OCI-M2 (cell line): ENCODE results near the gene PBX4.

ENCODE experiments used
- DNase-seq: peaks from one replicate; lab custom pipeline; 2025; ENCODE audit not compliant: unreplicated experiment; lab: John Stamatoyannopoulos, UW

Gene PBX4

DNA sequence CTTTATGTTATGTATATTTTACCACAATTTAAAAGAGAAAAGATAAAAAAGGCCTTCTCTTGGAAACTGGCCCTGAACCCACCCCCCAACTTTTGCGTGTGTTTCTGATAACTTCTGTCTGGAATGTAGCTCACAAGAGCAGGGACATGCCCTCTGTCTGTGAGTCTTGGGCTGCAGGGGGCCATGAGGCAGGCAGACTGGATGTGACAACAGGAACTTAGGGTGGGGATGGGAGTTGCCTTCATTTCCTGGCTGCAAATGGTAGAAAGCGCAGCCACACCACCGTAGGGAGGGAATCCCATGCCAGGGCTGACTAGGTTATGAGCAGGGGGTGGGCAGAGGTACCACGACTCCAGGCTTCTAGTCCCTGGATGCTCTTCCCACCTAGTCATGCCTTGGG, 58.6 kb downstream of the PBX4 start:
- no peak for DNase-seq

DNA sequence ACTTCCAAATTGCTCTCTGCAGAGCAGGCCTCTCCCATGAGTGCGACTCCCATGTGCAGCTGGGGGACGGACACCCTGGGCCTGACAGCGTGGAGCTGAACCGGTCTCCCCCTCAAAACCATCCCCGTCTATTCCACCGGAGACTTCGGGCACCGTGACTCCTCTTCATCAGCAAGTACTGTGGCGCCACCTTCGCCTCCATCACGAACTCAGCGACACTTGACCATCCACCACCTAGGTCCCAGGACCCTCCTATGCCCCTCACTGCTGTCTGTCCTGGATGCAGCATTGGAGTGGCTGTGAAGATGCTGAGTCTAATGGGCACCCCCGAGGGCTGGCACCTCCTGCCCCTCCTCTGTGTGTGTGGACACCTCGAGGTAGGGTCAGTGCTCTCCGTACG, 59.9 kb downstream of the PBX4 start:
- DNase-seq, result no peak

DNA sequence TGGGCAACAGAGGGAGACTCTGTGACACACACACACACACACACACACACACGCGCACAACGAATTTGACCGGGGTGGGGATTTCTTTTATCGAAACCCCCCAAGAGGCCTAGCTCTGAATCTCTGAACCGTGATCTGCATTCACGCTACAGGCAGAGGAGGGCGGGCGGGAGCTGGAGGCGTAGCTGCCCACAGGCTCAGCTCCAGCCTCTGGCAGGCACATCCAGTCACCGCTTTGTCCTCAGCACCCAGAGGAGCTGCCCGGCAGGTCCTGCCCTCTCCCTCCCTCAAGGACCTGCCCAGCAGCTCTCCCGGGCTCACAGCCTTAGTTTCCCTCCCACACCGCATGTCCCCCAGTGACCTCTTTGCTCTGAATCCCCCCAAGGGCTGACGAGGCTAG, 60.4 kb downstream of the PBX4 start:
- DNase-seq, result no peak

DNA sequence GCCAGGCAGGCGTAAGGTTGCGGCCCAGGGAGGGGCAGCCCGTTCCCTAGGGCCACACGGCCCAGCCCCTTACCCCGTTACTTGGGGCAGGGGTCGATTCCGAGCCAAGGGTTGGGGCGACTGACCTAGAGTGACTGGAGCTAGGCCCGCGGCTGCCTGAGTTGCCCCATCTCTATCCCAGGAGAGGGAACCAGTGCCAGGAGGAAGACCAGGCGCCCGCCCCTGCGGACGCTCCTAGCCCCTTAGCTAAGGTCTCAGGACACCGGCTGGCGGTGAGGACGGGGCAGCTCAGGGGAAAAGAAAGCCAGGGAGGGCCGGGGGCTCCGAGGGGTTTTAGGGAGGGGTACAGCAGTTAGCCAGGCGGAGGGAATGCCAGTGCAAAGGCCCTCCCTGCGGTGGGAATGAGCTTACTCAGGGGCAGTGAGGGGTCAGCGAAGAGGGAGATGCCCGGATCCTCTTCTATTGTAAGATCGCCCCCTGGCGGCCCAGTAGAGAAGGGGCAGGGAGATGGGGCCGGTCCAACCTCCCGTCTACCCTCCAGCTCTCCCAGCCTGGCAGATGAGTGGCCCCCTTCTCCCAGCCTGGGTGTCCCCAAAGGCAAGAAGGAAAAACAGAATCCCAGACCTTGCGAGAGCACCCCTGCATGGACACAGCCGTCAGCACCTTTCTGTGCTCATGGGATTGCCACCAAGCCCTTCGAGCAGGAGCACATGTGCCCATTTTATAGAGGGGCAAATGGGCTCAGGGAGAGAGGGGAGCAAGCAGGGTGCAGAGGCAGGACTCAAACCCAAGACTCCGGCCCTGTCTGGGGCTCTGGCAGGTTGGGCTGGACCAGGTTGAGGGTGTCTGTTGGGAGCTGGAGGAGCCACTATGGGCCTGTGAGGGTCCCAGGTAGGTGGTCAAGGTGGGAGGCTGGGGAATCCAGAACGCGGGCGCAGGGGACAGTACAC, 64.1 kb downstream of the PBX4 start:
- no peak for DNase-seq

DNA sequence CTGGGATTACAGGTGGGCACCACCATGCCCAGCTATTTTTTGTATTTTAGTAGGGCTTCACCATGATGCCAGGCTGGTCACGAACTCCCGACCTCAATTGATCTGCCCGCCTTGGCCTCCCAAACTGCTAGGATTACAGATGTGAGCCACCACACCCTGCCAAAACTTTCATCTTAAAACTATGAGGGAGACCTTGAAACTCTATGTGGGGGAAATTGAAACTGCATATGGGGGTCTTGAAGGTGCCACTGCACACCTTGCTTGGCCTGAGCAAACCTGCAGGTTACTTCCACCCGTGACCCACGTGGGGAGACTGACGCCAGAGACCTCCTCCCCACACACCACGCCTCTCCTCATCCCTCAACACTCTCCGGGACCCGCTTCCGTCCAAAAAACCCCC, 64.8 kb downstream of the PBX4 start:
- no peak for DNase-seq

DNA sequence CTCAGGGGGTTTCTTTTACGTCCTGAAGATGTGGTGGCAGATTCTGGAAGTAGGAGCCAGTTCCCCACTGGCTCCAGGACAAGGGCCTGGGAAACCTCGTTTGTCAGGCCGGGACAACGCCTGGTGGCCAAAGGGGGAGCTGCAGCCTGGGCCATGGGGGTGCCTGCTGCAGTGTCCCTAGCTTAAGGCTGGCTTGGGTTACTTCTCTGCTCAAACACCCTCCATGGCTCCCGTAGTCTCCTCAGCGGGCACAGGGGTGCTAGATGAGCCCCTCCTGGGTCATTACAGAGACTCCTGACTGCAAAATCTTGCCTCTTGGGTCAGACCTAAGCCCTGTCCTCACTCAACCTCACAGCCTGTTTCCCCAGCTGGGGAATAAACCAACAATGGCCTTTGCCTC, 65.7 kb downstream of the PBX4 start:
- DNase-seq, result no peak

DNA sequence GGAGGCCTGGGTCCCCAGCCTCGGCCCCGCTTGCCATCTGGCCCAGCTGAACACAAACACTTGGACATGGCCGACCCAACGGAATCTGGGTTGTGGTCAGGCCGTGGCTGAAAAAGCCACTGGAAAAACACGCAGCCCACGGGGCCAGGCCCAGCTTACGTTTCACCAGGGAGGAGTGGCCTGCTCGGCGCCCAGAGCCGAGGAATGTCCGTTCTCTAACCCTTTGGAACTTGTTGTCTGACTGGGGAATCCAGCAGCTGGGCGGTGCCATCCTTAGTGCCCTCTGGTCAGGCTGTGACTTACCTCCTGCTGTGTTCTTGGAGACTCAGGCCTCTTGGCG, 66.7 kb downstream of the PBX4 start:
- no peak for DNase-seq

DNA sequence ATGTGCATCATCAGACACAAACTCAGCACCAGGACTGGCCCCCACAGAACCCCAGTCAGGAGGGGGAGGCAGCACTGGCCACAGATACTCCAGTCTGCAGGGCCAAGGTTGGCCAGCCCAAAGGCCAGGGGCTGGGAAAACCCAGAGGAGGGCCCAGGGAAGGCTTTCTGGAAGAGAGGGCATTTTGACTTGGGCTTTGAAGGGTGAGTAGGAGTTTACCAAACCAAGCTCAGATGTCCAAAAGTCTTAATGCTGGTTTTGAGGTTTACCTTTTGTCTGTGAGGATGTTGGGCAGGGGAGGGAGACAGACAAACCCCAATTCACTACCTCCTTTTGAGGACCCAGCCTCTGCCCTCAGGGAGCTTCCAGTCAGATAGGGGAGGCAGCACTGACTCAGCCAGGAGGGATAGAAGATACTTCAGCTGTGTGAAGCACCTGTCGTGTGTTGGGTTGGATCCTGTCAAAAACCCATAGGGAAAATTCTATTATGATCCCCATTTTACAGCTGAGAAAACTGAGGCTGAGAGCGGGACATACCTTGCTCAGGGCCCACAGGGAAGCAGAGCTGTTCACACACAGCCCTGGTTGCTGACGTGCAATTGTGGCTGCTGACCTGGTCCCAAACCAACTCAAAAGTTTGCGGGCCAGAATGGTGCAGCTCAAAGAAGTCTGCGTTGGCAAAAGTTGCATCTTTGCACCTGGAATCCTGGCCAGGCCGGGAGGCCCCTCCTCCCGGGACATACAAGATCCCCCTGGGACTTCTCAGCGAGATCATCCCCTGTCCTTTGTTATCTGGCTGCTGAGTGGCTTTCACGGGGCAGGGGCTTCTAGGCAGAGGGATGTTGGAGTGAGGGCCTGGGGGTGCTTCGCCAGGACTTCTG, 67.3 kb downstream of the PBX4 start:
- DNase-seq, result no peak

DNA sequence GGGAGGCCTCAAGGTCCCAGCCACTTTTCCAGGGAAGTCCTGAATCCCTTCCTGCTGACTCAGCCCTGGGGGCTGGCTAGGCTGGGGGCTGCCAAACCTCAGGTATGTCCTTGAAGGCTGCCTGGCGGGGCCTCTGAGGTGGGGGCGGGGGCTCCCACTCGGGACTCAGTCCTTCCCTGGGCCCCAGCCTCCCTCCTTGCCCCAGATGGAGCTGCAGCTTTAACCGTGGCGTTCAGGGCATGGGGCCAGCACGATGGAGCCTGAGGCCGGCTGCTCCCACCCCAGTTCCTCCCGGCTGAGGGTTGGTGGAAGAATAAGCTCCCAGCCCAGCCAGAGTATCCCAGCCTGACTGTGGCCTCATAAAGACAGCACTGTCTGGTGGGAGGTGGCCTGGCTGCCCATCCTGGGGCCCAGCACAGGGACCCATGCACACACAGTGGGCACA, 68.0 kb downstream of the PBX4 start:
- no peak for DNase-seq

DNA sequence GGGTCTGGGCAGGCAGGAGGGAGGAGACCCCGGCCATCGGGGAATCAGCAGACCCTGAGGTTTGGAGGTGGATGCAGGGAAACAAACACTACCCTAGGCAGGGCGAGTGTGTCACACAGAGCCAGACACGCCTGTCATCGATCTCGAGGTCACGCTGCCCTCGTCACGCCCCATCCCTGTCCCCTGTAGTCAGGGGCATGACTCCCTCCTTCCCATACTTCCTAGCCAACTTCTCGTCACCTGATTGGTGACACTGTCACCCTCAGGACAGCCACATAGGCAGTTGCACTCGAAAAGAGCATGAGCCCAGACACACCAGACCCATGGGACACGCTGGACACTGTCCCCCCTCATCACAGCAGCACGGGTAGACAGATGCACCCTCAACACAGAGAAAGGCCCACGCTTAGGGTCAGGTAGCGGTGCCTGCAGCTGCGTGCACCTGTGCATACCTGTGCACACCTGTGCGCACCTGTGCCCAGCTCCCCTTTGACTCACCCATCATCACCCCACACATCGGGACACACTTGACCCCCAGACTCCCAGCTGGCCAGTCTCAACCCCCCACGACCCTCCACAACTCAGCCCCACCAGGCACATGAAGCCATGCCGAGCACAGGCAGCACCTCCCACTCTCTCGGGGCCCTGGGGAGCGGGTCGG, 68.6 kb downstream of the PBX4 start:
- no peak for DNase-seq

DNA sequence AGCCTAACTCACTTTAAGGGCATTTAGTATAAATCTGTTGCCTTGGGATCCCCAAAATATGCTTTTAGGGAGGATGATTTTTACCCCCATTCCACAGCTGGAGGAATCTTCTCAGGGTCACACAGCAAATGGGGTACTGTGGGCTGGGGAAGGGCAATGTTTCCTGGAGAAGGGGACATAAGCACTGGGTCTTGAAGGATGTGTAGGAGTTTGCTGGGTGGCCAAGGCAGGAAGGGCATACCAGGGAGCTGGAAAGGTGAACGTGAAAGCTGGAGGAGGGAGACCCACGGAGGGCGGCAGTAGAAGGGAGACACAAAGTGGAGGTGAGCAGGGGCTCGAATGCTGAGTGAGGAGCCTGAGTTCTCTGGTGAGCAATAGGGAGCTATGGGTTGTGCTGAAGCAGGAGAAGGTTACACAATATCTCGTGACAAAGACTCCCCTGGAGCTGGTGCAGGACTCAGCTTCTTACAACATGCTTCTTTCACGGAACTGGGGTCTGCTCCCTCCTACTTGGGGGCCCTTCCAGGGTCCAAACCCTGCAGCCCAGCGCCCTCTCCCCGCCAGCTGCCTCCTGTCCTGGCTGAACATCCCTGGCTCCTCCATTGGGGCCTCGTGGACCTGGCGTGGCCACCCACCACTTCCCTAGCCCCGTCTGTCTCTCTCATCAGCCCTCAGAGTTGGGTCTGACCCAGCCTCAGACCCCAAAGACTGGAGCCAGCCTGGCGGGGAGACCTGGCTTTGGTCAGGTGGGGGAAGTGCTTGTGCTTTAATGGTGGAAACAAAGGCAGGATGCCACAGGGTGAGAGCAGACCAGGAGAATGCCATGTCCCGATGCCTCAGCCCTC, 69.3 kb downstream of the PBX4 start:
- DNase-seq, result no peak

DNA sequence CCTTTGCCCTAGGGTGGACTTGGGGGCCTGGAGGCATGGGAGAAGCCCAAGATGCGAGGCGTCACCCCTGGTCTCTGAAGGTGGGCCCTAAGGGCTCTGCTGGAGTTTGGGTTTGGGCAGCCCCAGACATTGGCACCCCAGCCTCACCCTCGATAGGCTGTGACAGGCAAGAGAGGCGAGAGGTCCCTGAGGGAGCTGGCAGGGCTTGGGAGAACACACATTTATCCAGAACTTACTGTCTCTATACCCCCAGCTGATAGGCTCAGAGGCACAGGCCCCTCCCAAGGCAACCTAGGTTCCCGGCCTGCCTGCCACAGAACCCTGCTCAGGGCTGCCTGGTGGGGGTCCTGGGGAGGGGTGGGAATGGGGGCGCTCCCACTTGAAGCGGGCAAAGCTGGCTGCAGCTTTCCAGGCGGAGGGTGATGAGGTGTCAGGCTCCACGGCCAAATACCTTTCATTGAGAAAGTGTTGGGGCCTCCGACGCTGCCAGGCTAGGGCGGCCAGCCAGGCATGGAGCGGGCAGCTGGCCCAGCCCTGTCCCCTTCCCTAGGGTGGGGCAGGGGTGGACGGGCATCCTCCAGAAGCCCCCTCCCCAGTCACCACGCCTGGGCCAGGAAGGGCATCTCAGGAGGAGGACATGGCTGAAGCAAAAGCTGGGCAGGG, 70.7 kb downstream of the PBX4 start:
- no peak for DNase-seq

DNA sequence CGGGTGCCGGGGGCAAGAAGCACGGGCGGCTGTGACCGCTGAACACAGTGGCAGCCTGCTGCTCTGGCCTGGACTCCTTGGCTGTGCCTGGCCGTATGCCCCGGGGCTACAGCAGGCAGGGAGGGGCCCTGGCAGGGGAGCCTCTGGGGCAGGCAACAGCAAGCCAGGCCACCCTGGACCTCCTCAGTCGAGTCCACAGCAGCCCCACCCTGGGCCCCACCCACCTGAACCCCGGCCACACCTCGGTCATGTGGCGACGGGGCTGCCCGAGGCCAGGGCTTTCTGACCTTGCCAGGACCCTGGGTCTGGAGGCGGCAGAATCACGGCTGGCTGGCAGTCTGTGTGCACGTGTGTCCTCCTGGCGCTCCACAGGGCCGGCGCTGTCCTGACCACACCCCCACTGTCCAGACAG, 71.7 kb downstream of the PBX4 start:
- no peak for DNase-seq

DNA sequence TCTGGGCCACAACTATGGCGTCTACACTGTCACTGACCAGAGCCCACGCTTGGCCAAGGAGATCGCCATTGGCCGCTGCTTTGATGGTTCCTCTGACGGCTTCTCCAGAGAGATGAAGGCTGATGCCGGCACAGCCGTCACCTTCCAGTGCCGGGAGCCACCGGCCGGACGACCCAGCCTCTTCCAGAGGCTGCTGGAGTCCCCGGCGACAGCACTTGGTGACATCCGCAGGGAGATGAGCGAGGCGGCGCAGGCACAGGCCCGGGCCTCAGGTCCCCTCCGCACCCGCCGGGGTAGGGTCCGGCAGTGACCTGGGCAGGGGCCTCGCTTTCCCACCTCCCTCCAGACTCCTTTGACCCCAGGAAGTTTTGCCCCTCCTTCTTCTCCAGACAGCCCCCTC, 72.8 kb downstream of the PBX4 start:
- DNase-seq, result no peak

DNA sequence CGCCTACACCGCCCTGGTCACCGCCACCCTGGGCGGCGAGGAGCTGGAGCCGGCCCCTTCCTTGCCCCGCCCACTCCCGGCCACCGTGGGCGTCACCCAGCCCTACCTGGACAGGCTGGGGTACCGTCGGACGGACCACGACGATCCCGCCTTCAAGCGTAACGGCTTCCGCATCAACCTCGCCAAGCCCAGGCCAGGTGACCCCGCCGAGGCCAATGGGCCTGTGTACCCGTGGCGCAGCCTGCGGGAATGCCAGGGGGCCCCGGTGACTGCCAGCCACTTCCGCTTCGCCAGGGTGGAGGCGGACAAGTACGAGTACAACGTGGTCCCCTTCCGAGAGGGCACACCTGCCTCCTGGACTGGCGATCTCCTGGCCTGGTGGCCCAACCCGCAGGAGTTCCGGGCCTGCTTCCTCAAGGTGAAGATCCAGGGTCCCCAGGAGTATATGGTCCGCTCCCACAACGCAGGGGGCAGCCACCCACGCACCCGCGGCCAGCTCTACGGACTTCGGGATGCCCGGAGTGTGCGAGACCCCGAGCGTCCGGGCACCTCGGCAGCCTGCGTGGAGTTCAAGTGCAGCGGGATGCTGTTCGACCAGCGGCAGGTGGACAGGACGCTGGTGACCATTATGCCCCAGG, 73.4 kb downstream of the PBX4 start:
- no peak for DNase-seq

DNA sequence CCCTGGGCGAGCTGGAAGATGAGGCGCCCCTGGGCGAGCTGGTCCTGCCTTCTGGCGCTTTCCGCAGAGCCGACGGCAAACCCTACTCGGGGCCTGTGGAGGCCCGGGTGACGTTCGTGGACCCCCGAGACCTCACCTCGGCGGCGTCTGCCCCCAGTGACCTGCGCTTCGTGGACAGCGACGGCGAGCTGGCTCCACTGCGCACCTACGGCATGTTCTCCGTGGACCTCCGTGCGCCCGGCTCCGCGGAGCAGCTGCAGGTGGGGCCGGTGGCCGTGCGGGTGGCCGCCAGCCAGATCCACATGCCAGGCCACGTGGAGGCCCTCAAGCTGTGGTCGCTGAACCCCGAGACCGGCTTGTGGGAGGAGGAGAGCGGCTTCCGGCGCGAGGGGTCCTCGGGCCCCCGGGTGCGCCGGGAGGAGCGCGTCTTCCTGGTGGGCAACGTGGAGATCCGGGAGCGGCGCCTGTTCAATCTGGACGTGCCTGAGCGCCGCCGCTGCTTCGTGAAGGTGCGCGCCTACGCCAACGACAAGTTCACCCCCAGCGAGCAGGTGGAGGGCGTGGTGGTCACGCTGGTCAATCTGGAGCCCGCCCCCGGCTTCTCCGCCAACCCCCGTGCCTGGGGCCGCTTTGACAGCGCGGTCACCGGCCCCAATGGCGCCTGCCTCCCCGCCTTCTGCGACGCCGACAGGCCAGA, 74.1 kb downstream of the PBX4 start:
- DNase-seq, result no peak

DNA sequence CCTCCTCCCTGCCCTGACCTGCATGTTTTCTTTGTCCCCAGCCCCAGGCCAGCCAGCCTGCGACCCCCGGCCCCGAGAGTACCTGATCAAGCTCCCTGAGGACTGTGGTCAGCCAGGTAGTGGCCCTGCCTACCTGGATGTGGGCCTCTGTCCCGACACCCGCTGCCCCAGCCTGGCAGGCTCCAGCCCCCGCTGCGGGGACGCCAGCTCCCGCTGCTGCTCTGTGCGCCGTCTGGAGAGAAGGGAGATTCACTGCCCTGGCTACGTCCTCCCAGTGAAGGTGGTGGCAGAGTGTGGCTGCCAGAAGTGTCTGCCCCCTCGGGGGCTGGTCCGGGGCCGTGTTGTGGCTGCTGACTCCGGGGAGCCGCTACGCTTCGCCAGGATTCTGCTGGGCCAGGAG, 74.8 kb downstream of the PBX4 start:
- DNase-seq, result no peak

DNA sequence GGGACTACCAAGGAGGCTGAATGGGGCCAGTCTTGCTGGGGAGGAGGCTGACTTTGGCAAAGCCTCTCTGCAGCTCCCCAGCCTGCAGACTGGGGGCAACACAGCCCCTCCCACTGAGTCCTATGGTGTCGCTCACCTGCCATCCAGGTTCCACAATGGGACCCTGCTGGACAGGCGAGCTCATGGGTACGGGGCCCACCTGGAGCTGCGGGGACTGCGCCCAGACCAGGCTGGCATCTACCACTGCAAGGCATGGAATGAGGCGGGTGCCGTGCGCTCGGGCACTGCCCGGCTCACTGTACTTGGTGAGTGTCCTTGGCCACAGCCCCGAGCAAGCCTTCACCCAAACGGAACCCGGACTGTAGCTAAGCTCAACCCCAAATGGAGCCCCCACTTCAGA, 75.4 kb downstream of the PBX4 start:
- DNase-seq, result no peak

DNA sequence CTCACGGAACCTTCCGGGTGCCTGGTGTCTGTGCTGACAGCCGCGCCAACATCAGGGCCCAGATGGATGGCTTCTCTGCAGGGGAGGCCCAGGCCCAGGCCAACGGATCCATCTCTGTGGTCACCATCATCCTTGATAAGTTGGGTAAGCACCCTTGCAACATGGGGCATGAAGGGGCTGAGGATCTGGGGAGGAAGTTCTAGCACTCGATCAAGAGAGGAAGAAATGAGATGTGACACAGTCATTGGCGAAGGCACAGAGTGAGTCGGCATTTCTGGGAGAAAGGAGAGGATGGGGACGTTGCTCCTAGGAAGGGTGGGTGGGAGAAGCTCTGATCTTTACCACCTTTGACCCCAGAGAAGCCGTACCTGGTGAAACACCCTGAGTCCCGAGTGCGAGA, 76.0 kb downstream of the PBX4 start:
- no peak for DNase-seq
